ENCODE data around the gene CREB5.
"Not testable (repeated sequence)": the region's sequence is repeated elsewhere in the genome, so short reads cannot be mapped to it uniquely, and the experiment has no call there.

CREB5 gene

GRCh38 chr7:28588602-28589001 is 176.3 kb downstream of the CREB5 start:
- DNase-seq = no peak

GRCh38 chr7:28591041-28591674 is 178.8 kb downstream of the CREB5 start:
- DNase-seq = no peak

DNA sequence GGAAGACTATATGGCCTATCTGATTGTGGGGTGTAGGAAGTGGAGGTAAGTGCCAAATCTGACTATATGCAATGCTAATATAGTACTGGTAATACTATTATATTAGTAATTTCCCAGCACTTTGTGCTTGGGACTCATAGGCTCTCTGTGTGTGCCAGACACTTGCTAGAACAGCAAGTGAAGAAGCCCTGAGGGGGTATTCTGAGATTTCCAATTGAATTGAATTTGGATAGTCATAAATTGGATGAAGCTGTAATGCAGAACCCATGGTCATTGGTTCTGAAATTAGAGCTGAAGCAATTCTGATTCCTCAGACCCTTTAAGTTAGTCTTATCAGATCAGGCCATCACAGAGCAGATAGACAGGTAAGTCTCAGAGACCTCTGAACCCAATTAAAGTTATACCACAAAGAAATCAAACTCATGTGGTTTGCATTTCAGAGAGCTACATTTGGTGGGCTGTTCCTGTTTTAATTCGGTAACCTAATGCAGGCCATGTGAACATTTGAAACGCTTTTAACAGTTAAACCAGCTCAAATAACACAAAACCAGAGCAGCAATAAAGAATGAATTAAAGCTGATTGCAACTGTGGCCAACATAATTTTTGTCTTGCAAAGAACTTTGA is 179.5 kb downstream of the CREB5 start:
- DNase-seq = no peak

- DNase-seq = no peak
These were observed 180.5 kb downstream of the CREB5 start for GRCh38 chr7:28592861-28593260.

DNA sequence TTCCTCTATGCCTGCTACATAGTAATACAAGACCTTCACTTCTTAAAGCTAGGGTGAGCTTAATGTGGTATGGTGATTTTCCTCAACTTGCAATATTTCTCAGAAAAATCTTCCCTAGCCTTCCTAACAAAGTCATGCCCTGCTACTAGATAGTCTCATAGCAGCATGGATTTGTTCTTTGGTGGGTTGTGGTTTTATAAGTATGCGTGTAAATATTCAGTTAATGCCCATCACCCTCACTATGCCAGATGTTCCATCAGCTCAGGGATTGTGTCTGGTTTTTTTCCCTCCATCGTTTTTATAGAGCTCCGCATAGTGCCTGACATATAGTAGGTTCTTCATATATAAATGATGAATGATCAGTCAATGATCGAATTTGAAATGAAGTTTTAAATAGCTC is 182.8 kb downstream of the CREB5 start:
- DNase-seq = no peak

DNA sequence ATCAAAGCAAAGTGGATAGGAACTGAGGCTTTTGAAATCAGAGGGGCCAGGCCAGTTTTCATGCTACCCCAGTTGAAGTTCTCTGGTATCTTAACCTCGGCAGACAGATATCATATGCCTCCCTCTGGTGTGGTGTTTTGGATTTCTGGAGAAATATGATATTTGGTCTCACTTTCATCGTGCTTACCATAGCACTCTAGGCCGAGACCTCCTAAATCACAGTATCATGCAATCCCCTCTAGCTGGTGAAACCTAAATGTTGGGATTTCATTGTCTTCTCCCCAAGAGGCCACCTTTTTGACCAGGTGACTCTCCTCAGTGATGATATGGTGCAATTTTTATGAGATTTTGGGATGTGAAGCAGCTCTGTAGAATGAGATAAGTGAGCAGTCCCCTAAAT is 183.5 kb downstream of the CREB5 start:
- DNase-seq = no peak

DNA sequence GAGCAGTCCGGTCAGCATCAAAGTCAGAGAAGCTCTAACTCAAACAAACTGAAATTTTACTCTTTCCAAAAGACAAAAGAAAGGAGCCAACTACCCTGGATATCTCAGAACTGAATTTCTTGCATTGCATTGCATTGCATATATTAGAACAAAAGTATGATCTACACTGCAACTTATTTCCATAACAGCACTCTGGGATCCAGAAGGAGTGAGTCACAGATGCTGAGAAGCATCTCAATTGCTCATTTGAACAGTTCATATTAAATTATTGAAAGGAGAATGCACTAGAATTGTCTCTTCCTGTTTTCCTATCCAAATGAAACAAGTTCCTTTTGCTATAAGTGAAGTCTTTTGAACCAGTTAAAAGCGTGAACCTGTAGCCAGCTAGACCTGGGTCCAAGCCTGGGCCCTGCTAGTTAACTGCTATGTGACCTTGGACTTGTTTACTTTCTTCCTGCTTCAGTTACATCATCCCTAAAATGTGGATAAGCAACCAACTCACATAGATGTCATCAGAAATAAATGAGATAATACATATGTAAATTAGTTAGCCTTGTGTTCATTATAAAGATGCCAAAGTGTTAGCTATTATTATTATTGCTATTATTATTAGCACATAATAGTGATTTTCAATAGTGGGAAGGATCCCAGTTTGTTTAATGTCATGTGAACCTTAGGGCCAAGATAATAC is 184.1 kb downstream of the CREB5 start:
- no peak for DNase-seq

- DNase-seq = no peak
These were observed 185.0 kb downstream of the CREB5 start for GRCh38 chr7:28597284-28597683.

DNA sequence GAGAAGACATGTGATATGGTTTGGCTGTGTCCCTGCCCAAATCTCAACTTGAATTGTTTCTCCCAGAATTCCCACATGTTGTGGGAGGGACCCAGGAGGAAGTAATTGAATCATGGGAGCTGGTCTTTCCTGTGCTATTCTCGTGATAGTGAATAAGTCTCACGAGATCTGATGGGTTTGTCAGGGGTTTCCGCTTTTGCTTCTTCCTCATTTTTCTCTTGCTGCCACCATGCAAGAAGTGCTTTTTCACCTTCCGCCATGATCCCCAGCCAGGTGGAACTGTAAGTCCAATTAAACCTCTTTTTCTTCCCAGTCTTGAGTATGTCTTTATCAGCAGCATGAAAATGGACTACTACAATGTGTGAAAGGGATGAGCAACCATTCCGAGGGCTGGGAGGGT is 185.7 kb downstream of the CREB5 start:
- DNase-seq = not testable (repeated sequence)

DNA sequence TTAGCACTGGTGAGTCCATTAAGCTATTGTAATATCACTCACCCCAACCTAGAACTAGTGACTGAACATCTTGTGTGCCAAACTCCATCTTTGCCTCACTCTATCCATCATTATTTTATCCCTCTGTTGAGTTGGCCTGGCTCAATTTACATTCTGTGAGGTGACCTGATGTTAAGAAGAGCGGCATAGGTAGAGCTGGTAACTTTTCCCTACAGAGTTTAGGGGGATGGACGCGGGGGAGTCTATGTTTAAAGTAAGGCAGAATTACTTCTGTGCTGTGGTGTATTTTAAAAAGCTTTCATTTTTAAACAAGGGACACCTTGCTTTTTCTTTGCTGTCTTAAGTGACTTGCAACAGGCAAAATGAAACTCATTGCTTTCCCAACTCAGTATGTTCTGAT is 186.3 kb downstream of the CREB5 start:
- no peak for DNase-seq

GRCh38 chr7:28599411-28599810 is 187.1 kb downstream of the CREB5 start:
- no peak for DNase-seq

DNA sequence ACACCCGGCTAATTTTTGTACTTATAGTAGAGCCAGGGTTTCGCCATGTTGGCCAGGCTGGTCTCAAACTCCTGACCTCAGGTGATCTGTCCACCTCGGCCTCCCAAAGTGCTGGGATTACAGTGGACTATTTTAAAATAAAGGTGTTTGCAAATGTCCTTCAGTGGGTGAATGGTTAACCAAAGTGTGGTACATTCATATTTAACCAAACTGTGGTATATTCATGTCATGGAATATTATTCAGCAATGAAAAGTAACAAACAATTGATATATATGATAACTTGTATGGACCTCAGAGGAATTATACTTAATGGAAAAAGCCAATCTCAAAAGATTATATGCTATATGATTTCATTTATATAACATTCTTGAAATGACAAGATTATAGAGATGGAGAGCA is 190.0 kb downstream of the CREB5 start:
- DNase-seq = no peak

- no peak for DNase-seq
These were observed 193.2 kb downstream of the CREB5 start for GRCh38 chr7:28605427-28606085.

DNA sequence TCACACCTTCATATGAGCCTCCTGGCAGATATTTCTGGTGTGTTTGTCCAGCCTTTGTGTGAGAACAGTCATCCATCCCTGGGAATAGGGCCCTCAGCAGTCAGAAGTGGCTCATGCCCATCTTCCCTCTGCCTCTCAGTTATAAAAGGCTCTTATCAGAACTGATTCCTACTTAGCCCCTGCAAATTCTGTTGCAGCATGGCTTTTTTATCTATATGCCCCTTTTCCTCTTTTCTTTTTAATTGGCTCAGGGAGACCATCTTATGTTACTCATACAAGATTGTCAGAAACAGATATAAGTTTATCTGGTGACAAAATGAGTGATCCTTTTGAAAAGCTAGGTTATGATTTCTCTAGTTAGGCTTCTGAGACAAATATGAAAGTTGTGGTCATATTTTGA is 194.1 kb downstream of the CREB5 start:
- no peak for DNase-seq

DNA sequence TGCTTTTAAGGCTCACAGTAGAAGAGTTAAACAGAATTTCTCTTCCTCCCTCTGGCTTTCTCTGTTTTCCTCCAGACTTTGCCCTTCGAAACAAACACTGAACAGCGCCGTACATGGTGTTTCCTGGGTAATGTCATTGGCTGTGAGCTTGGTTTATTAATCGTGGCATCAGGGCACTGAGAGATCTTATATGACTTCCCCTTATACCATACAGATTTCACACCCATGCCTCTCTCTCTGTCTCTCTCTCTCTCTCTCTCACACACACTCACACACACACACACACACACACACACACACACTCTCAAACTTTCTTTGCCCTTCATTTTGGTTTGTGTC is 195.5 kb downstream of the CREB5 start:
- DNase-seq = no peak

- DNase-seq = no peak
These were observed 195.9 kb downstream of the CREB5 start for GRCh38 chr7:28608237-28608656.

DNA sequence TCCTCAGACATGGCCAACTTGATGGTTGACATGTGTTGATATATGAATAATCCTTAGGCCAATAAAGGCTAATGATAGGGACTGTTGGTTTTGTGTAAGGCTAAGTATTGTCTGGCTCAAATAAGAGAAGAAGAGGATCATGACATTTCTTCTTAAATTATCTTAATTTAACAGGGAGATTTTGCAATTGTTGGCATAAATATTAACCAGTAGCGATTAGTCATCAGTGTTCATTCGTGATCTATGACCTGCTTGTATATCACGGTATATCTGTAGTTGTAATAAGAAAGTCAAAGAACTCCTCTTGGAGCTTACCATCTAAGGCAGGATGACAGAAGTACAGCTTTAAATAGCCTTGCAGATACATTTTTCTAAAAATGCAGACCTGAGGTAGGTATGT is 196.4 kb downstream of the CREB5 start:
- no peak for DNase-seq

DNA sequence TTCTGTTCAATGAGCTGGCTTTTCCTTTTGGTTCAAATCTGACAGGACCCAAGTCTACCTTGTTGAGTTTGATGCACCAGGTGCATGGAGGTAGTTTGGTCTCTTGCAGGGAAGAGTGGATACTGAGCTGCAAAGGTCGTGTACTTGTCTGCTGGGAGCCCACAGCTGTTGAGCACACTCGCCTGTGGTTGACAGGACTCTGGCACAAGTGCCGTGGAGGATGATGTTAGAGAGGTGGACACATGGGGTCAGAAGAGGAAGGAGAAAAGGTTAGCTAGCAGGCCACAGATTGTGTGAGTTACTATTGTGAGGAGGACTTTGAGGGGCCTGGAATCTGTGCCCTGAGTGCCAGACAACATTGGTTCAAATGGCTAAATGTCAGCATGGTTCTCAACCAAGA is 197.3 kb downstream of the CREB5 start:
- DNase-seq = no peak

- not testable (repeated sequence) for DNase-seq
These were observed 199.1 kb downstream of the CREB5 start for GRCh38 chr7:28611399-28611897.

DNA sequence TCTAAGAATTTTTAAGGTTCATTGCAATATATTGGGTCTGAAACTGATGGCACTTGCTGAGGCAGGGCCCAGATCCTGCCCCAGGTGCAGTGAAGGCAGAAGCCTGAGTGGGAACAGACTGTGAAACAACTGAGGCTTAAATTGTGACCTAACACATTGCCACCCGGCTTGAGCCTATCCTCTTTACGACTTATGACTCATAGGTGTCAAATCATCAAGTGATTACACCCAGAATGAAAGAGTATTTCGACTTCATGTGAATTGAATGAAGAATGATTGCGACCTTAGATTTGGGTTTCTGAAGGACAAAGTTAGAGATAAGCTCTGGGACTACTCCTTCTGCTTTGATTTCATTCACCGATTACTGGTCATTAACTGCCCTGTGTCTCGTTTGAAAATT is 200.9 kb downstream of the CREB5 start:
- DNase-seq = no peak

- no peak for DNase-seq
These were observed 202.8 kb downstream of the CREB5 start for GRCh38 chr7:28615091-28615490.

- DNase-seq = no peak
These were observed 205.1 kb downstream of the CREB5 start for GRCh38 chr7:28617308-28617880.

- no peak for DNase-seq
These were observed 206.1 kb downstream of the CREB5 start for GRCh38 chr7:28618383-28618782.

- no peak for DNase-seq
These were observed 206.9 kb downstream of the CREB5 start for GRCh38 chr7:28619256-28619655.
